ENCODE results near the gene OR8A1.
"Not testable (repeated sequence)": the region's sequence is repeated elsewhere in the genome, so short reads cannot be mapped to it uniquely, and the experiment has no call there.

OR8A1 gene

DNA sequence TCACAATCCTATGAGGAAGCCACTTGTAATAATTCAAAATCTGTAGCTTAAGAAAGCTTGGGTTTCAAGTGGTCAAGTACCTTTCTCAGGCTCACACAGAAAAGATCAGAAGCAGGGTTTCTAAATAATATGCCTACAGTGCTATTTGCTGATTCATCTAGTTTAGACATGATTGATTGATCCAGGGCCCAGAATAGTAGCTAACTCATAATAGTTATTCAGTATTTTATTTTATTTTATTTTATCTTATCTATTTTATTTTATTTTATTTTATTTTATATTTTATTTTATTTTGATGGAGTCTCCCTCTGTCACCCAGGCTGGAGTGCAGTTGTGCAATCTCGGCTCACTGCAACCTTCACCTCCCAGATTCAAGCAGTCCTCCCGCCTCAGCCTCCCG lies 25.5 kb downstream of the OR8A1 start:
- DNase-seq (ENCODE audit: low spot score): no peak

- DNase-seq (ENCODE audit: low spot score): no peak
These were observed 27.8 kb downstream of the OR8A1 start for GRCh38 chr11:124597626-124598025.

DNA sequence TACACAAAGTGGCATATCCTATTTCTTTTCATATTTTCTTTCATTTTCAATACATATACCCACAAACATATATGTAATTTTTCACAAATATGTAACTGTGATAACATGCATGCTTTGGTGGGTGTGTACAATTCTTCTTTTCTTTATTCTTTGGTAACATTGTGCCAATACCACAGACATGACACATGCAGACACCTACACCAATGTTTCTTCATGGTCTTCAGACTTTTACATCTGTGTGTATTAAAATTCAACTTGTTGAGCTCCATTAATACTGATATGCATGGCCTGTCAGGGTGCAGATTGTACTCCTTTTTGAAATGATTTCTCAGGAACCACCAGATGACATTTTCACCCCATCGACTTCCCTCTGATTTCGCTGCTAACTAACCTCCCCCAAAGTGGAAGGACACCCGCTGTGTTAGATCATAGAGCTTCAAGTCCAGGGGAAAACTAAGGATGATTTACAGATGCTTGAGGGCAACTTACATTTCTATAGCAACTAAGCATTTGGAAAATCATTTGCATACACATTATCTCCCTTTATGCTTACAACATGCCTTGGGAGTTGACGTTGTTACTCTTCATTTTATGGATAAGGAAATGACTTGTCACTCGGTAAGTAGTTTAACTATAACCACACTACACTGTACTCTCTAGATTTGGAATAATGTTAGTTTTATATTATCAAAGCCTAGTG lies 31.0 kb downstream of the OR8A1 start:
- DNase-seq (ENCODE audit: low spot score): no peak

GRCh38 chr11:124602193-124602592 lies 32.4 kb downstream of the OR8A1 start:
- peak; percentile 39 for DNase-seq (ENCODE audit: low spot score)

DNA sequence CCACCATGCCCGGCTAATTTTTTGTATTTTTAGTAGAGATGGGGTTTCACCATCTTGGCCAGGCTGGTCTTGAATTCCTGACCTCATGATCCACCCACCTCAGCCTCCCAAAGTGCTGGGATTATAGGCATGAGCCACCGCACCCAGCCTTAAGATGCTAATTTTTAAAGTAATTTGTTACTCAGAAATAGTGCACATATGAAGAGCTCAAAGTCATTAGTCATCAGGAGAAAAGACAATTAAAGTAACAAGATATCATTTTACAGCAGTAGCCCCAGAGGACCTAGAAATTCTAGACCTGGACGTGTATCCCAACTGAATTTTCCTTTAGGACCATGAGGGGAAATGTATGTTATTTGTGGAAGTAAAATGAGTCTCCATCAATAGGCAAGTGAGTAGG lies 32.9 kb downstream of the OR8A1 start:
- DNase-seq (ENCODE audit: low spot score): not testable (repeated sequence)

GRCh38 chr11:124605719-124606118 lies 35.9 kb downstream of the OR8A1 start:
- DNase-seq (ENCODE audit: low spot score): no peak

DNA sequence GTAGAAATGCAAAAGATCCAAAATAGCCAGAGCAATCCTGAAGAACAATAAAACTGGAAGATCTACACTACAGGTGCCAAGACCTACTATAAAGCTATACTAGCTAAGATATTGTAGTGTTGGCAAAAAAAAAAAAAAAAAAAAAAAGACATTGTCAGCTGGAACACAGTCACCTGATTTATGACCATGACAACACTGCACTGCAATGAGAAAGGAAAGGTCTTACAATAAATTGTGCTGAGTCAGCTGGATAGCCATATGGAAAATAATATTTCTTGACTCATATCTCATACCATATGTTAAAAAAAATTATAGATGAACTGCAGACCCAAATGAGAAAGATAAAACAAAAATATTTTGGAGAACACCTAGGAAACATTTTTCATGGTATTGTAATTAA lies 38.4 kb downstream of the OR8A1 start:
- DNase-seq (ENCODE audit: low spot score): no peak

DNA sequence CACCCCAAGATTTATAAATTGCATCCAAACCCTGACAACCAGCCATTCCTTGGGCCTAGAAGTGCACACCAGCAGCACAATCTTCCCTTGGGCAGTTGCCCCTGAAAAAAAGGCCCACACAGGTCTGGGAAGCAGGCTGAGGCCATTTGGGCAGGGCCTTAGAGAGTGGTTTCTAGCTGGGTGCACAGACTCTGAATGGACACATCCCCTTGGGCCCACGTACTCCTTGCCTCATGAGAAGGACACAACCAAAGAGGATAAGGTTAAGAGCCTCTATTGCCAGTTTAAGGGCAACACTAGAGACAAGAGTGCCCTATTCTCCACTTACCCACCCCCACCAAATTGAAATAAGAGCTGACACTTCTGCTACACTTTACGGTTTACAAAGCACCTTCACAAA lies 40.5 kb downstream of the OR8A1 start:
- no peak for DNase-seq (ENCODE audit: low spot score)

- no peak for DNase-seq (ENCODE audit: low spot score)
These were observed 41.3 kb downstream of the OR8A1 start, which contains the start of gene PANX3 for GRCh38 chr11:124611064-124611463. PANX3 (plus strand) TSS chr11:124611428; CDS start chr11:124611557, 129 bp downstream.

- no peak for DNase-seq (ENCODE audit: low spot score)
These were observed 42.2 kb downstream of the OR8A1 start for GRCh38 chr11:124612045-124612444.

GRCh38 chr11:124612567-124613246 lies 42.9 kb downstream of the OR8A1 start:
- peak; percentile 18 for DNase-seq (ENCODE audit: low spot score)

GRCh38 chr11:124618863-124619262 lies 49.1 kb downstream of the OR8A1 start:
- no peak for DNase-seq (ENCODE audit: low spot score)

Measured in AG08396 (cell line).